ENCODE data around the gene ZDHHC8.

DNA sequence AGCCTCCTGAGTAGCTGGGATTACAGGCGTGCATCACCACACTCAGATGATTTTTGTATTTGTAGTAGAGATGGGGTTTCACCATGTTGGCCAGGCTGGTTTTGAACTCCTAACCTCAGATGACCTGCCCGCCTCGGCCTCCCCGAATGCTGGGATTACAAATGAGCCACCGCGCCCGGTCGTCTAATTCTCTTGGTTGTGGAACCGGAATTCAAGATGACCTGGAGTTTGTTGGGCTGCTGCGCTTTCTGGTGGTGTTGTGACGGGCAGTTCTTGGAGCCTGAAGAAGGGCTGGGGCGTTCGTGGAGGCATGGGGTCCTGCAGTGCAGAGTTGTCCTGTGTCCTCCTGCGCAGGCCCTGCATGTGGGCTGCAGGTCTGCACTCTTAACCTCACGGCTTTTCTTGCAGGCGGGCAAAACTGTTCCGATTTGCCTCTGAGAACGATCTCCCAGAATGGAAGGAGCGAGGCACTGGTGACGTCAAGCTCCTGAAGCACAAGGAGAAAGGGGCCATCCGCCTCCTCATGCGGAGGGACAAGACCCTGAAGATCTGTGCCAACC is 9.7 kb upstream of the ZDHHC8 start:
- TF ChIP-seq, protein P1, sequence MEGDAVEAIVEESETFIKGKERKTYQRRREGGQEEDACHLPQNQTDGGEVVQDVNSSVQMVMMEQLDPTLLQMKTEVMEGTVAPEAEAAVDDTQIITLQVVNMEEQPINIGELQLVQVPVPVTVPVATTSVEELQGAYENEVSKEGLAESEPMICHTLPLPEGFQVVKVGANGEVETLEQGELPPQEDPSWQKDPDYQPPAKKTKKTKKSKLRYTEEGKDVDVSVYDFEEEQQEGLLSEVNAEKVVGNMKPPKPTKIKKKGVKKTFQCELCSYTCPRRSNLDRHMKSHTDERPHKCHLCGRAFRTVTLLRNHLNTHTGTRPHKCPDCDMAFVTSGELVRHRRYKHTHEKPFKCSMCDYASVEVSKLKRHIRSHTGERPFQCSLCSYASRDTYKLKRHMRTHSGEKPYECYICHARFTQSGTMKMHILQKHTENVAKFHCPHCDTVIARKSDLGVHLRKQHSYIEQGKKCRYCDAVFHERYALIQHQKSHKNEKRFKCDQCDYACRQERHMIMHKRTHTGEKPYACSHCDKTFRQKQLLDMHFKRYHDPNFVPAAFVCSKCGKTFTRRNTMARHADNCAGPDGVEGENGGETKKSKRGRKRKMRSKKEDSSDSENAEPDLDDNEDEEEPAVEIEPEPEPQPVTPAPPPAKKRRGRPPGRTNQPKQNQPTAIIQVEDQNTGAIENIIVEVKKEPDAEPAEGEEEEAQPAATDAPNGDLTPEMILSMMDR (IDR thresholded peaks at IDR 0.05) = no peak
- no peak for TF ChIP-seq EZH2 (IDR thresholded peaks at IDR 0.05; ENCODE audit: borderline replicate concordance, insufficient read depth, low read depth, low read length, poor library complexity, severe bottlenecking)

Data from B cell (primary cell).